Heart right ventricle (tissue), 16 donors: ENCODE results near the gene USP32. TPM values are rescaled to one million over a fixed set of nuclear protein-coding genes. Genes with fewer than 3 reads are reported as not detected.

Experiments used
- ATAC-seq, 8 donors: fragments of 200-7000 bp; cut with Tn5 transposase; one replicate each; pipeline ENCODE4 v1.9.1; 2020; ENCODE audit warnings: mild to moderate bottlenecking in 8 of 8, moderate library complexity in 8 of 8, moderate number of reproducible peaks in 1 of 8
- DNase-seq, 2 donors: peaks; one replicate each; pipeline ENCODE4 v3.0.0-alpha.2; 2020
- H3K27ac ChIP-seq, 10 donors: fragments of 200-600 bp; sonication (generic) in 2 of 10; one replicate each; pipeline versions ENCODE4 v1.5.0 to v1.8.0; 2020 to 2022; ENCODE audit warnings: mild to moderate bottlenecking in 3 of 10
- H3K27me3 ChIP-seq, 7 donors: fragments of 200-600 bp; one replicate each; pipeline ENCODE4 v1.8.0; 2021 to 2022; ENCODE audit warnings: mild to moderate bottlenecking in 2 of 7
- H3K36me3 ChIP-seq, 9 donors: fragments of 200-600 bp; sonication (generic) in 1 of 9; one replicate each; pipeline versions ENCODE4 v1.5.0 to v1.8.0; 2020 to 2022; ENCODE audit warnings: mild to moderate bottlenecking in 2 of 9
- H3K4me1 ChIP-seq, 9 donors: fragments of 200-600 bp; sonication (generic) in 1 of 9; one replicate each; pipeline versions ENCODE4 v1.5.0 to v1.8.0; 2020 to 2022; ENCODE audit warnings: mild to moderate bottlenecking in 4 of 9
- H3K4me3 ChIP-seq, 10 donors: fragments of 200-600 bp; sonication (generic) in 2 of 10; one replicate each; pipeline versions ENCODE4 v1.5.0 to v1.8.0; 2020 to 2022; ENCODE audit warnings: mild to moderate bottlenecking in 7 of 10, moderate library complexity in 2 of 10
- H3K9me3 ChIP-seq, 11 donors: fragments of 200-600 bp in 10 of 11; sonication (generic) in 2 of 11; one replicate each; pipeline versions ENCODE4 v1.5.0 to v1.8.0; 2013 to 2022; ENCODE audit warnings: mild to moderate bottlenecking in 2 of 11, control low read depth in 1 of 11, moderate library complexity in 1 of 11
- WGBS, 2 donors: extraction: QIAGEN DNeasy Blood & Tissue Kit; methylation state at CpG; one replicate each; pipeline ENCODE4 v1.1.7; 2013; ENCODE audit warnings: inconsistent platforms in 1 of 2; 5-methylcytosine and 5-hydroxymethylcytosine counted together
- intact Hi-C, 10 donors: fragments of 100-400 bp; cut with DNase I; formaldehyde crosslinking; loops; one replicate each; pipeline versions ENCODE4 v1.11.1 to v1.14.2; 2022
- polyA plus RNA-seq, 2 donors: library from polyadenylated mRNA; stranded (reverse); fragments of 200-250 nt; gene quantifications; one replicate each; pipeline ENCODE4 v1.2.3, GENCODE V29; 2013
- total RNA-seq, 10 donors: library from RNA; stranded (reverse); fragmentation: NEBNext Ultra II Directional in 3 of 10; extraction: Animal tissue kit (Norgen Biotek cat#: 25700) in 3 of 10; gene quantifications; one replicate each; pipeline versions ENCODE4 v1.2.1 to v1.2.4, GENCODE V29; 2021 to 2023
- TF ChIP-seq, protein P1 (sequence below), 9 donors: fragments of 200-600 bp; sonication (generic) in 2 of 9; IDR thresholded peaks; one replicate each; pipeline versions ENCODE4 v1.5.0 to v1.8.0; 2021 to 2022; ENCODE audit warnings: antibody characterized with exemption in 9 of 9, mild to moderate bottlenecking in 5 of 9, moderate library complexity in 1 of 9
- donor health status: Arrhythmogenic right ventricular cardiomyopathy.
- donor health status: ischemic (EF 13 %, LVEDD 7.1; RV severe dilation, severe dysfunction).
- donor health status: healthy with polysubstance abuse.
- donor health status: DM: no; HTN: yes; CAD: no.
- donor health status: DM: no; HTN: no; CAD: no.
- donor health status: ischemic (EF 25% LVEDD 6.9; RV normal size, moderate dysfunction).
- donor health status: ischemic (EF 25% LVEDD 5.7; RV mildly dilated, moderate dysfunction).
- donor health status: healthy.
- donor health status: DM: yes; HTN: yes; CAD: no.
- donor health status: Ischemic cardiomyopathy.
- donor health status: ischemic (EF 35%, LVEDD 5.7; RV mildly dilated, moderate dysfunction).
- donor health status: nonischemic (EF 11% LVEDD 7.7; RV severe dilation, severe dysfunction).
- donor health status: DM: yes; HTN: yes; CAD: no.
- donor health status: PGD.
- donor health status: ischemic (EF 29% LVEDD 5.4; RV normal size, mild dysfunction).
- donor health status: nonischemic (EF 23%, LVEDD 6.1; RV moderate dilation, normal function).

USP32 gene
- total and polyA plus RNA-seq, 12 donors, result 13.3 to 38.6 (median 29.3) TPM

DNA sequence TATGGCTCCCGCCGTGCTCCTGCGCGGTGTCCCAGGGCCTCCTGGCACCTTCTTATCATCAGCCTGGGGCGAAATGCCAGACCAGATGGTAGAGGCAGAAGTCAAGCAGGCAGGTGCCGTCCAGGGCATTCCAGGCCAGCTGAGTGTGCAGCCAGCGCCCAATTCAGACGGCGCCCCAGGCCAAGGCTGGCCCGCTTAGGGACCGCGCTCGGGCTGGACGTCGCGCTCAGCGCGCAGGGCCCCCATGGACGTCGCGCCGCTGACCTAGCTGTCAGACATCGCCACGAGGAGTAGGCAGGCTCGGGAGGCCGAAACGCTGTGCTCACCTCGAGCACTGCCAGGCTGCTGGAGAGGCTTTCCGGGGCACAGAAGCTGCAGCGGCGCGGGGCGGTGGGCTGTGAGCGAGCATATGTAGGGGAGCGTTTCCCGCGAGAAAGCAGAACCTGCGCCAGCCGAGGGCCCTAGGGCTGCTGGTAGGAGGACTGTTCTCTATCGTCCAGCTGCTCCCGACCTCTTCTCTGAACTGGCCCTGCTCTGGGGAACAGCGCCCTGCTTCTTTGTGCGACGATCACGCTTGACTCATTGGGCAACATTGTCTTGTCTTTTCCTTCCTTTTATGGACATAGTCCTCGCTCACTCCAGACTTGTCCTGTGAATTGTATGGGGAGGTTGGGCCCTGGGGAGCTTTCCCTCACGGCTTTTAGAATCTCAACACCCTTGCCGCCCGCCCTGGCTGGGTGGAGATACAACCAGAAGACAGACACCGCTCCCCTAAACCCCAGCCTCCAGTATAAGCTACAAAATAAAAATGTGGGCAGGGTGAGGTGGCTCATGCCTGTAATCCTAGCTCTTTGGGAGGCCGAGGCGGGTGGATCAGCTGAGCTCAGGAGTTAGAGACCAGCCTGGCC, 250.6 kb downstream of the USP32 start:
- intact Hi-C loops, result loop anchor here in 4 of 10 donors (1.0 to 10.0 kb wide), 2 partner anchors 29 to 293 kb away; no protein-coding TSS in a partner anchor
- H3K27me3 ChIP-seq, result peaks cover 30 to 79% (median 63%) of the 10 kb centered on the region in 7 donors
- no peak for DNase-seq
- no peak overlapping the region for H3K27ac ChIP-seq
- ATAC-seq, result peak in 3 of 8 donors; percentile 21 to 30 (median 25)
- 12 to 17% methylated on average over 52 of the region's 52 CpGs for WGBS, 2 donors
- TF ChIP-seq, protein P1, sequence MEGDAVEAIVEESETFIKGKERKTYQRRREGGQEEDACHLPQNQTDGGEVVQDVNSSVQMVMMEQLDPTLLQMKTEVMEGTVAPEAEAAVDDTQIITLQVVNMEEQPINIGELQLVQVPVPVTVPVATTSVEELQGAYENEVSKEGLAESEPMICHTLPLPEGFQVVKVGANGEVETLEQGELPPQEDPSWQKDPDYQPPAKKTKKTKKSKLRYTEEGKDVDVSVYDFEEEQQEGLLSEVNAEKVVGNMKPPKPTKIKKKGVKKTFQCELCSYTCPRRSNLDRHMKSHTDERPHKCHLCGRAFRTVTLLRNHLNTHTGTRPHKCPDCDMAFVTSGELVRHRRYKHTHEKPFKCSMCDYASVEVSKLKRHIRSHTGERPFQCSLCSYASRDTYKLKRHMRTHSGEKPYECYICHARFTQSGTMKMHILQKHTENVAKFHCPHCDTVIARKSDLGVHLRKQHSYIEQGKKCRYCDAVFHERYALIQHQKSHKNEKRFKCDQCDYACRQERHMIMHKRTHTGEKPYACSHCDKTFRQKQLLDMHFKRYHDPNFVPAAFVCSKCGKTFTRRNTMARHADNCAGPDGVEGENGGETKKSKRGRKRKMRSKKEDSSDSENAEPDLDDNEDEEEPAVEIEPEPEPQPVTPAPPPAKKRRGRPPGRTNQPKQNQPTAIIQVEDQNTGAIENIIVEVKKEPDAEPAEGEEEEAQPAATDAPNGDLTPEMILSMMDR (IDR thresholded peaks at IDR 0.05), result no peak
- H3K9me3 ChIP-seq, result no peaks in the 10 kb centered on the region
- no peaks in the 10 kb centered on the region for H3K36me3 ChIP-seq
- H3K4me1 ChIP-seq, result peaks cover 0 to 73% (median 49%) of the 10 kb centered on the region in 9 donors
- H3K4me3 ChIP-seq, result peak overlapping the region in 1 of 10 donors; percentile 24

DNA sequence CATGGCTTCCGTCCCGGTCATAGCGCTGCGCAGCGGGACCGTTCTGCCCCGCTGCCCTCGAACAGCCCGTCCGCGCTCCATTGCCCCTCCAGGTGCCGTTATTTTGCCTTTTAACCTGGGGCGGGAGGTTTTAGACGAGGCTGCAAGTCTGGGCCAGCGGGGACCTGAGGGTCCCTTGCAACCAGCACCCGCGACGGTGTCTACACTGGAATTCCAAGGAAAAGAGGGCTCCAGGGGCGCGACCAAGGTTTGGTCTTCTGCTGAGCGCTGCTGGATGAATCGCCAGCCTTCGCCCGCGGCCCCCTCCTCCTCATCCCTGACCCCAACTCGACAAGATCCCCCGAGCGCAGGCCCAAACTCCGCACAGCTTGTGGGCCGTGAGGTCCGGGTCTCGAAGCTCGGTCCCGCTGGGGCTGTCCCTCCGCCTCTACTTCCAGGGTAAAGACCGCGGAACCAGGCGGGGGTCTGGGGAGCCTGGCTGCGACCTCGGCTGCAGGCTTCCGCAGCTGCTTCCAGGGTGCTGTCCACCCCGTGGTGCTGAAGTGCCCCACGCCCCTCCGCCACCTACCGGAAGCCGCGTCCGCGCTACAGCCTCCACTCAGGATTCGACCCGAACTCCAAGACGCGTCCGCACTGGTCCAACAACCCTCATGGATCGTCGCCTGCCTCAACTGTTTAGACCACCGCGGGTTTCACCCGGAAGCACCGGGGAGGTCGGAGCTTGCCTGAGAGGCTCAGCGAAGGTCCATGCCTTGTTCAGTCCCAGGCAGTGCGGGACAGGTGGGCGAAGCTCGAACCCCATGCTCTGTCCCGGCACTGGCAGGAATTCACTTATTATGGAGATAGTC, 252.3 kb downstream of the USP32 start:
- H3K27me3 ChIP-seq, result peaks cover 30 to 62% (median 49%) of the 10 kb centered on the region in 7 donors
- TF ChIP-seq, protein P1 (IDR thresholded peaks at IDR 0.05), result peak in 8 of 9 donors; percentile 20 to 80 (median 66)
- no peaks in the 10 kb centered on the region for H3K9me3 ChIP-seq
- DNase-seq, result peak; percentile 71 to 81
- WGBS, 2 donors, result 5 to 9% methylated on average over 66 of the region's 66 CpGs
- H3K27ac ChIP-seq, result no peak overlapping the region
- peaks cover 0 to 68% (median 51%) of the 10 kb centered on the region in 9 donors for H3K4me1 ChIP-seq
- ATAC-seq, result peak; percentile 31 to 60 (median 50)
- no peaks in the 10 kb centered on the region for H3K36me3 ChIP-seq
- intact Hi-C loops, result loop anchor here in 3 of 10 donors (10.0 kb wide), 1 partner anchor 295 kb away; no protein-coding TSS in a partner anchor
- peak overlapping the region in 7 of 10 donors; percentile 24 to 35 (median 26) for H3K4me3 ChIP-seq

DNA sequence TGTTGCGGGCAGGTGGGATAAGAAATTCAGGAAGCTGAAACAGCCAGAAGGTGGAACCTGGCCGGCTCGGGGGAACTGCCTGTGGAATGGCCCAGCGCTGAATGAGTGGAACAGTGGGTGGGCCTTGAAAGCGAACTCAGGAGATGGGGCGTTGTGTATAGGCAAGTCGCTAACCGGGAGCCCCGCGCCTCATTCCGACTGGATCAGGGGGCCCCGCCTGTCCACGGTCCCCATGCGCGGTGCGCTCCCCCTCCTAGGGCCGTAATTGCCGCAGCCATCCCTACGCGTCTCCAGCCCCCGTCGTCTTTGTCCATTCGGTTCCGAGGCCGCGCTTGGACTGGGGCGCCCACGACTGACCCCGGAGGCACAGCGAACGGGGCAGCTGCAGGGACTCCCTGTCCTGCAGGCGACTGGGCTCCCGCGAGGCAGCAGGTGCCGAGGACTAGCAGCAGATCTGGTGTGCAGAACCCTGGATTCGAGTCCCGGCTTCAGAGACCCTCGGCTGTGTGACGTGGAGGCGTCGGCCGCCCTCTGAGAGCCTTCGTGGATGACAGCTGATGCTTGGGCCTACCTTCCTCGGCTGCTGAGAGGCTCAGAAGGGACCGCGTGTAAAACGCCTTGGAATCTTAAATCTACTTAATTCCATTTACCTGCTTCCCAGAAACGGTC, 253.0 kb downstream of the USP32 start:
- Histone ChIP-seq H3K36me3 (no peaks in the 10 kb centered on the region), H3K27ac (no peak overlapping the region), H3K9me3 (no peaks in the 10 kb centered on the region), H3K4me3 (peak overlapping the region in 1 of 10 donors; percentile 35), H3K27me3 (peaks cover 30 to 56% (median 44%) of the 10 kb centered on the region in 7 donors), H3K4me1 (peaks cover 0 to 69% (median 52%) of the 10 kb centered on the region in 9 donors)
- TF ChIP-seq, protein P1 (IDR thresholded peaks at IDR 0.05), result no peak
- 16 to 19% methylated on average over 48 of the region's 48 CpGs for WGBS, 2 donors
- ATAC-seq (no peak), DNase-seq (no peak)
- intact Hi-C loops, result no loop called here
